HuH-7.5 (cell line): ENCODE measurements around the gene TMEM43.
A peak's percentile ranks its signal among the peaks of the same experiment; 100 is the strongest.

Experiments used
- DNase-seq: peaks from one replicate; pipeline ENCODE4 v3.0.0; 2011; ENCODE audit warnings: low spot score

Gene TMEM43

DNA sequence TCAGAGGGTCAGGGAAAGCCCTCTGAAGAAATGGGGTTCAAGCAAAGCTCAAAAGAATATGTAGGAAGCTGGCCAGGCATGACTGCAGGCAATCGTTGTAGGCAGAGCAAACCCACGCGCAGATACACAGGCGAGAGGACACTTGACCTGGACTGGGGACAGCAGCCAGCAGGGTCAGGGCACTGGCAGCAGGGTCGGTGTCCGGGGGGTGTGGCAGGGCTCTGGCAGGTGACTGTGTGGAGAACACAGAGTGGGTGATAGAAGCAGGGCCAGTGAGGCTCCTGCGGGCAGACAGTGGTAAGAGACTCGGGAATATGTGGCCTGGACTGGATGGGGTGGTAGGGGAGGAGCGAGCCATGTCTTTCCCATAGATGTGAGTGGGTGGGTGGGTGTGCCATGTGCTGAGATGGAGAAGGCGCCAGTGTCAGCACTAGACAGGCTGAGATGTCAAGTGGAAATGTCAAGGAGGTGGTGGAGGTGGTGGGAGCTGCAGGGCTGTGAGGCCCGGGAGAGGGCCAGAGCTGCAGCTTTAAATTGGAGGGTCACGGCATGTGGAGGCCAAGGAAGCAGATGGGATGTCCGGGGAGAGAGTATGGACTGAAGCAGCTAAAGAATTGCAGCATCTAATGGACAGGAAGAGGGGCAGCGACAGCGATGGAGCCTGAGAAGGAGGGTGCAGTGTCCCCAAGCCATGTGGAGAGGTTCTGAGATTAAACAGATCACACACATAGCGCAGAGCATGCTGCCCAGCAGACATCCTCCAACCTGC is 13.4 kb downstream of the TMEM43 start:
- no peak for DNase-seq

DNA sequence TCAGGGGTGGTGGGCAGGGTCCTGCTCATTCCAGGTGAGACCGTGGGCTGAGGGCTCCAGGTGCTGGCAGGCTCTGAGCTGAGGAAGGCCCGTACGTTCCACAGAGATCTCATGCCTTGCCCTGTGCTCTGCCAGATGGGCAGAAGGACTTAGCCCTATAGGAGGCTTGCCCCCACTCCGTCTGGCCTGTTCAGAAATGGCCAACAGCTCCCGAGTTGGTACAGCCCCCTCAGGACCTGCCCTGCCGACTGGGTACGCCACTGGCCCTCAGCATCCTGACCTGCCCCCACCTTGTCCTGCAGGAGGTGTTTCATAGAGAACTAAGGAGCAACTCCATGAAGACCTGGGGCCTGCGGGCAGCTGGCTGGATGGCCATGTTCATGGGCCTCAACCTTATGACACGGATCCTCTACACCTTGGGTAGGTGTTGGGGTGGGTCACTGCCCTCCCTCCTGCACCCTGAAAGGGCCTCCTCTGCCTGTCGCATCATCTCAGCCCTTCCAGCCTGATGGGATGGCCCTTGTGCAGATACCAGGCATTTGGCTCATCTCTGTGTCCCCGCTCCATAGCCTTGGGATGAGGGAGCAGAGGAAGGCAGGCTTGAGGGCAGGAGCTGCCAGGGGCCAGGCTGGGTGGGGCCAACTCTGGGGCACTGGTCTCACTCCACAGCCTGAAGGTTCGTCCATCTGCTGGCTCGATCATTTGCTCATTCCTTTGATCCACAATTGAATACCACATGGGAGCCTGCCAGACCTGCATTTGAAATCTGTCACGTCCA is 14.2 kb downstream of the TMEM43 start:
- DNase-seq = no peak

DNA sequence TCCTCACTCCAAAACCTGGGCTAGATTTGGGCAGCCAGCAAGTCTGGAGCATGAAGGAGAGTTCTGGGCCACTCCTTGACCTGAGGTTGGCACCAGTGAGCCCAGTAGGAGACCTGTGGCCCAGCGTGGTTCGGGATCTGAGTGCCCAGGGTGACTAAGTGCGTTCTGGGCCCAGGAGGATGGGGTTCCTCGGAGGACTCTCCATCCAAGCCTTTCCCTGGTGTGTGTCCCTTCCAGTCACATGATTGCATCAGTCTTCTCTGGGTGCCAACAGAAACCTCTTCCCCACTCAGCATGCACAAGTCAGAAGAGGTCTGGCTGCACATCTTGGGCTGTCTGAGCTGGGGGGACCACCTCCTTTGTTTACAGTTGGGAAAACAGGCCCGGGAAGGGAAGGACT is 14.9 kb downstream of the TMEM43 start:
- no peak for DNase-seq

DNA sequence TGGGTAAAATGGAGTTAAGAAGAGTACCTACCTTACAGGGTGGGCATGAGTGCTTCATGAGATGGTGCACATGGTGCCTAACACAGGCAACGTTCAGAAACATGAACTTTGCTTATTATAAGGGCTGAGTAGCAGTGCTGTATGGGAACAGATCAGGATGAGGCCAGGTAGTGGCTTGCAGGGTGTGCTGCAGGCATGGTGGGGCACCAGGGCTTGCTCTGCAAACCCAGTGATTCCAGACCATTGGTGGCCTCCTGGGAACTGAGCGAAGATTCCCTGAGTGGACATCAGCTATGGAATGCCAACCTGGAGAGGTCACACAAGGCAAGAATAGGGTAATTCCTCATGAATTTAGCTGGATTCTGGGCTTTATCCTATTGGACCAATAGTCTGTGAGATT is 15.8 kb downstream of the TMEM43 start:
- DNase-seq = no peak

DNA sequence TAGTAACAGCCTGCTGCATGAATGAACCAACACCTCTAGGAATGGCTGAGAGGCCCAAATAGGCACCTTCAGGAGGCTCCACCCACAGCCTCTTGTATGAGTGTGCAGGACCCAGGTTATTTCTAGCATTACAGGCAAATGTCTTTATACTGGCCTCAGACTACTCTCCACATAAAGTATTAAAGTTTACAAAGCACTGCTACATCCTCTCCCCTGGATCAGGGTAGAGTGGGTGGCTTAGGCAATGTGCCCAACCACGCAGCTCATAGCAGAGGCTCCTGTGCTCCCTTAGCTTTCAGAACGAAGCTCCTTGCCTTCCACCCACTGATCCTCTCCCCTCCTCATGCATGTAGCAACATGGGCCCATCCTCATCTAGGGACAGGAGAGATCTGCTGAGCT is 16.3 kb downstream of the TMEM43 start:
- no peak for DNase-seq

DNA sequence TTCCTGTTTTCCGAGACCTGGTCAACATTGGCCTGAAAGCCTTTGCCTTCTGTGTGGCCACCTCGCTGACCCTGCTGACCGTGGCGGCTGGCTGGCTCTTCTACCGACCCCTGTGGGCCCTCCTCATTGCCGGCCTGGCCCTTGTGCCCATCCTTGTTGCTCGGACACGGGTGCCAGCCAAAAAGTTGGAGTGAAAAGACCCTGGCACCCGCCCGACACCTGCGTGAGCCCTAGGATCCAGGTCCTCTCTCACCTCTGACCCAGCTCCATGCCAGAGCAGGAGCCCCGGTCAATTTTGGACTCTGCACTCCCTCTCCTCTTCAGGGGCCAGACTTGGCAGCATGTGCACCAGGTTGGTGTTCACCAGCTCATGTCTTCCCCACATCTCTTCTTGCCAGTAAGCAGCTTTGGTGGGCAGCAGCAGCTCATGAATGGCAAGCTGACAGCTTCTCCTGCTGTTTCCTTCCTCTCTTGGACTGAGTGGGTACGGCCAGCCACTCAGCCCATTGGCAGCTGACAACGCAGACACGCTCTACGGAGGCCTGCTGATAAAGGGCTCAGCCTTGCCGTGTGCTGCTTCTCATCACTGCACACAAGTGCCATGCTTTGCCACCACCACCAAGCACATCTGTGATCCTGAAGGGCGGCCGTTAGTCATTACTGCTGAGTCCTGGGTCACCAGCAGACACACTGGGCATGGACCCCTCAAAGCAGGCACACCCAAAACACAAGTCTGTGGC is 16.9 kb downstream of the TMEM43 start:
- no peak for DNase-seq

DNA sequence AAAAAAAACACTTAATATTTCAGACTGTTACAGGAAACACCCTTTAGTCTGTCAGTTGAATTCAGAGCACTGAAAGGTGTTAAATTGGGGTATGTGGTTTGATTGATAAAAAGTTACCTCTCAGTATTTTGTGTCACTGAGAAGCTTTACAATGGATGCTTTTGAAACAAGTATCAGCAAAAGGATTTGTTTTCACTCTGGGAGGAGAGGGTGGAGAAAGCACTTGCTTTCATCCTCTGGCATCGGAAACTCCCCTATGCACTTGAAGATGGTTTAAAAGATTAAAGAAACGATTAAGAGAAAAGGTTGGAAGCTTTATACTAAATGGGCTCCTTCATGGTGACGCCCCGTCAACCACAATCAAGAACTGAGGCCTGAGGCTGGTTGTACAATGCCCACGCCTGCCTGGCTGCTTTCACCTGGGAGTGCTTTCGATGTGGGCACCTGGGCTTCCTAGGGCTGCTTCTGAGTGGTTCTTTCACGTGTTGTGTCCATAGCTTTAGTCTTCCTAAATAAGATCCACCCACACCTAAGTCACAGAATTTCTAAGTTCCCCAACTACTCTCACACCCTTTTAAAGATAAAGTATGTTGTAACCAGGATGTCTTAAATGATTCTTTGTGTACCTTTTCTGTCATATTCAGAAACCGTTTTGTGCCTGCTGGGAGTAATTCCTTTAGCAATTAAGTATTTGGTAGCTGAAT is 17.9 kb downstream of the TMEM43 start:
- DNase-seq = no peak

DNA sequence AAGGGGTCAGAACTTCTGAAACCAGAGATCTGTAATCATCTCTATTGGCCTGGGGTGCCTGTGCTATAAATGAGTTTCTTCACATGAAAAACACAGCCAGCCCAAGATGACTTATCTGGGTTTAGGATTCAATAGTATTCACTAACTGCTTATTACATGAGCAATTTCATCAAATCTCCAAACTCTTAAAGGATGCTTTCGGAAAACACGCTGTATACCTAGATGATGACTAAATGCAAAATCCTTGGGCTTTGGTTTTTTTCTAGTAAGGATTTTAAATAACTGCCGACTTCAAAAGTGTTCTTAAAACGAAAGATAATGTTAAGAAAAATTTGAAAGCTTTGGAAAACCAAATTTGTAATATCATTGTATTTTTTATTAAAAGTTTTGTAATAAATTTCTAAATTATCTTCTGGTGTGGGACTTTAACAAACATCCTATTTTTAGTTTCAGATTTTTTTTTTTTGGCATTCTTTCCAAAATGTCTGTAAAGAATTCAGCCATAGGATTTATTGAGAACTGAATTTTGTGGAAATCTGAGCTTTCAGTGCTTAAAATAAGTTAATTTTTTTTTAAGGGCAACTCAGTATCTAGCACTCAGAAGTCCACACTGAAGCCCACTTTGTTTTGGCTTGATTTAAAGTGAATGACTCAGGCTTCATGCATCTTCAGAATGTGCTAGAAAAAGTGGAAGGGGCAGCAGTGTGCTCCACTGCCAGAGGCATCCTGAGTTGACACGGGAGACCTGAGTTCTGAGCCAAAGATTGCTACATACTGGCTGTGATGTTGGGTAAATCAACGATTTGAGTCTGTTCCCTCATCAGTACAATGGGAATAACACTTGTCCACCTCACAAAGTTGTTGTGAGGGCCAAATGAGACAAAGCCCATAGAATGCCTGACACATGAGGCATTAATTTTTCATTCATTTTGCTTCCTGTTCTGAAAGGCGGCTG is 18.7 kb downstream of the TMEM43 start:
- DNase-seq = no peak

DNA sequence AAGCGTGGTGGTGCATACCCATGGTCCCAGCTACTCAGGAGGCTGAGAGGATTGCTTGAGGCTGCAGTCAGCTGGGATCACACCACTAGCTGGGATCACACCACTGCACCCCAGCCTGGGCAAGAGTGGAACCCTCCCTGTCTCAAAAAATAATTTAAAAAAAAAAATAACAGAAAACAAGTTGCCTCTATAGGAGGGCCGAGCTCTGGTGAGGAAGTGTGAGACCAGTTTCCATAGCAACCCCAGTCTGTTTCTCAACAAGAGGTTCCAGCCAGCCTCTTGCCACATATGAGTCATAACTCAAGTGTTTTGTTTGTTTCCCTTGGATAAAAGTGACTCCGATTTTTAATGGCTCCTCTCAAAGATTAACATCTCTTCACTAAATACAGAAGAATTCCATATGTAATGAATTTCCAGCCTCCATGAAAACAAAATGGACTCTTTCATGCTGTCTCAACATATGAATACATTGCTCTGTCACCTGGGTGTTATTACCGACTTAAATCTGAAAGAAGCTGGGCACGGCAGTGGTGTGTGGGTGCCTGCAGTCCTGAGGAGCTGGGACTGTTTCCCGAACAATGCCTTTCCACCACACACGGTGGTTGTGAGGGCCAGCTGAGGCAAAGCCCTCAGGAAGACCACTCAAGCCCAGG is 19.7 kb downstream of the TMEM43 start:
- peak; percentile 92 for DNase-seq

DNA sequence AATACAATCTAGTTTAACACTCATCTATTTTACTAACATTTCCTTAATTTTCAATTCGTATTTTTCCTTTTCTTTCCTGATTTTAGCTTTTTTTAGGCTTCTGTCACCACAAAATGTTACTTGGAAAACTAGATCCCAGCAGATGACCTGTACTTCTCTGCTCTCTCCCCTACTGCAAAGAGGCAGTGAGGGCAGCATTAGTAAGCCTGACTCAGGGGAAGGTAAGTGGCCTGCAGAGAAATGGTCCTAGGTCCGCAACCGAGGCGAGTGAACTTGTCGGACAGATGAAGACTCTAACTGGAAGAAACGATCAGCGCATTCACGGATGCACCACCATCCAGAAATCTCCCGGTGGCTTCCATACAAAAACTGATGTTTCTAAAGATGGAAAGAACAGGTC is 20.4 kb downstream of the TMEM43 start:
- no peak for DNase-seq

DNA sequence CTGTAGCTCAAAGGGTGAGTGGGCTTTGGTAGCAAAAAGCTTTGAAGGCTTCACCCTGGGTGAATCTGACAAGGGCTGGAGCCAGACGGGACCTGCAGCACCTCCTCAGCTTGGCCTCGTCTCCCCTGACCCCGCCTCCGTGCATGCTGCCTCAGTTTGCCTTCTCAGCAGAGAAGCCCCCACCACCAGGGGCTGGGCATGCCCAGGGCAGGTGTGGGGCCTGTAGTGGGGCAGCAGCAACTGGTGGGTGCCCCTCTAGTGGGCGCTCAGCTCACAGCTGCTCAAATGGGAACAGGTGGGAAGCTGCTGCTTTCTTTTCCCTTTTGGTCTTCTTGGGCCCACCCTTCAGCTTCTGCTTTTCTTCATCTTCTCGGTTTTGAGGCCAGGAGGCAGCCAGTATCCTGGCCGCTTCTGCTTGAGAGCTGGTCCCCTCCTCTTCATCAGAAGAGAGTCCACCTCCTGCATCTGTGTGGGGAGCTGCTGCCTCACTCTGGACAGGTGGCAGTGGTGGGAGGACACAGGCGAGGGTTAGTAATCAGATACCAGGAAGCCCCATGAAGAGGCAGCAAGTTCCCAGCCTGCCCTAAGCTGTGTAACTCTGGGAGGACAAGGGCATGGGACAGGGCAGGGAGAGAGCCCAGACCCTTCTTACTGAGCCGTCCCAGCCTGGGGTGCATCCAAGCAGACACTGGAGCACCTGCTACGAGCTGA is 21.0 kb downstream of the TMEM43 start:
- no peak for DNase-seq

DNA sequence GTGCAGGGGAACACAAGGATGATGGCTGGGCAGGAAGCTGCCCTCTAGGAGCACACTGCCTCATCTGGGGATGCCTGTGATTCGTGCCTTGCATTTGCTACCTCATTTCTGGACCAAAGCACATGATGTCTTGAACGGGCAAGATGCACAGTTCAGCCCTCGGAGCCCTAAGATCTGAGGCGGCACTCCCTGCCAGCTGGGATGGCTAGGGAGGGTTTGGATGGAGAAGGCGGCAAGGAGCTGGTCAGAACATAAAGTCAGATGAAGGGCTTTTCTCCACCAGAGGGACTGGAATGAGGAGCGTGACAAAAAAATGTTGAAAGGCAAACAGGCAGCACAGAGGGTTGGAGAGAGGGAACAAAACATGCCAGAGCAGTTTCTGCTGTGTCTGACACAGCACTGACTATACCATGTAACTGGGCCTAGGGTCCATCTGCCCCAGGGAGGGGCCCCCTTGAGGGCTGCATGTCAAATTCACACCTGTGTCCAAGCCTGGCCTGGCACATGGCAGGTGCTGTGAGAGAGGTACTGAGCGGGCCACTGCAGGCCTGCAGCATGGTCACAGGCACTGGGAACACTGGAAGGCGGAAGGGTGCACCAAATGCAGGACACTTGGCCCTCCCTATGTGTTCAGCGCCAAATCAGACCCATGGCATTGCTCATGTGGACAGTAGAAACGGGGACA is 21.7 kb downstream of the TMEM43 start:
- DNase-seq = no peak

DNA sequence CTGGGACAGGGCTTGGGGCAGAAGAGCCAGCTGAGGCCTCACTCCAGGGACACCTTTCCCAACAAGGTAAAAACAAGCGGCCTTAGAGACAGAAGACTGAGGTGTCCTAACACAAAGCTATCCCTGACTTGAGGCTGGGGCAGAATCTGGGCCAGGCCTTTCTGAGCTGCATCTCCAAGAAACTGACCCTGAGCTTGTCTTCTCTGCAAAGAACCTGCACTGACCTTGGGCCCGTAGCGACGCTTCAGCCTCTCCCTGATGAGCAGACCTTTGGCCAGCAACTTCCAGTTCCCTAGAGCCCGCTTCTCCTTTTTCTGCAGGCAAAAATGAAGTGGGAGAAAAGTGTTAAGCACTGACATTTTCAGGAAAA is 22.2 kb downstream of the TMEM43 start:
- no peak for DNase-seq

DNA sequence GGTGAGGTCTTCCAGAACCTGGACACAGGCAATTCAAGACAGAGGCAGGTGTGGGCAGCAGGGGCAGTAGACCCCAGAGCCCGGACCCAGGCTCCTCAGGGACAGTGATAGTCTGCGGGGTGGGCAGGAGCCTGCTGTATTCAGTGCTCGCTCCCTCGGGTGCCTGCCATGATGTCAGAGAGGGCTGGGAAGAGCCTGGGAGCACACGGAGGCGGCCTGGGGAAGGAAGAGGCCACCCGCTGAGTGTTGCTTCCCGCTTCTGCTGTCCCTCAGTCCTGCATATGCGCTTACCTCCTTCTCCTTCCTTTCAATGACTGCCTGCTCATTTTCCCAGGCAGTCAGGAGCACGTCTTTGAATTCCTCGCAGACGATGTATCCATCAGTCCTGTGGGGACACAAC is 22.8 kb downstream of the TMEM43 start:
- DNase-seq = no peak

DNA sequence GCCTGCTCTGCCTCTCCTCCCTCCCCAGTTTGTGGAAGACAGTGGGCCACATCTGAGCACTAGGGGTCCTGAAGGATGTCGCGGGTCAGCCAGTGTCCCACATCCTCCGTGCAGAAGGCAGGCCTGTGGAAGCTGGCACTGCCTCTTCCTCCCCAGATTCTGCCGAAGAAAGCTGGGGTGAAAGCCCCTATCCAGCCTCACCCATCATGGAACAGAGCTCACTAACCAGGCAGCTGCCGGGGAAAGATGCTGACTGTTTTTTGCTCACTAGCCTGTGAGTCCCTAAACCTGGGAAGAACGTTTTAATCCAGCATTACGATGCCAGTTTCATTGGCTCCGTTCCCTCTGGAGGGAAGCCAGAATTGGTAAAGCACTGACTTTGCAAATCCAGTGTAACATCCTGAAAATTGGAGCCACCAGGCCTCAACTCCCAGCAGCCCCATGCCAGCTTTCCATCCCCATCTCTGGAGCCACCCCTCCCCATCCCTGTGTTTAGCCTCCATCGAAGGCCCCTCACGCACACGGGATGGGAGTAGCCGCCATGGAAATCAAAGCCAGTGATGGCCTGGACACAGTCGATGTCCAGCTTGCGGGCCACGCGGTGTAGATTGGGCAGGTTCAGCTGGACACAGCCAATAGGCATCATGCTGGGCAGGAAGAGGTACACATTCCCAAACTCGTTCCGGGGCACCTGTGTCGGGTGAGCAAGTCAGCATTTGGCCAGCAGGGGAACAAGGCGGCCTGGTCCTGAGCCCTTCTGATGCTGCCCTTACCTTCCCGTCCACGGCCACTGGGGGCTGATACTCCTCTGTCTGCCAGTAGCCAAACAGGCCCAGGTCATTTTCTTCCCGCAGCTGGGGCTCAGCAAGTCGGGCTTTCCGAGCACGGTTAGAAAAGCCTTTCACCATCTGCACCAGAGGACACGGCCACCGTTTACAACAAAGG is 23.5 kb downstream of the TMEM43 start:
- peak; percentile 54 for DNase-seq

DNA sequence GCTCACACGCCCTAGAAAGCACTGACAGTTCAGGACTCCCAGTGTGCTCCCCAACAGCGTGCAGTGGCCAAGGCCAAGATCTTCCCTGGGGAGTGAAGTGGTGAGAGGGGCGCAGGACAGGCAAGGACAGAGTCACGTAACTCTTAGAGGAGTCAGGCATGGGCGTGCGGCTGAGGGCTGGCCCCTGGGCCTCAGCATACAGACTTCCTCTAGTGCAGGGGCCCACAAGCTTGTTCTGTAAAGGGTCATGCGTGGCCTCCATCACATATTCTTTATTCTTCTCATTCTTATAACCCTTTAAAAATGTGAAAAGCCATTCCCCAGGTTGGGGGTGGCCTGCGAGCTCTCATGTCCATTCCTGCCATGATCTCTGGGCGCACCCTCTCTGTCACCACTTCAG is 25.2 kb downstream of the TMEM43 start:
- no peak for DNase-seq

DNA sequence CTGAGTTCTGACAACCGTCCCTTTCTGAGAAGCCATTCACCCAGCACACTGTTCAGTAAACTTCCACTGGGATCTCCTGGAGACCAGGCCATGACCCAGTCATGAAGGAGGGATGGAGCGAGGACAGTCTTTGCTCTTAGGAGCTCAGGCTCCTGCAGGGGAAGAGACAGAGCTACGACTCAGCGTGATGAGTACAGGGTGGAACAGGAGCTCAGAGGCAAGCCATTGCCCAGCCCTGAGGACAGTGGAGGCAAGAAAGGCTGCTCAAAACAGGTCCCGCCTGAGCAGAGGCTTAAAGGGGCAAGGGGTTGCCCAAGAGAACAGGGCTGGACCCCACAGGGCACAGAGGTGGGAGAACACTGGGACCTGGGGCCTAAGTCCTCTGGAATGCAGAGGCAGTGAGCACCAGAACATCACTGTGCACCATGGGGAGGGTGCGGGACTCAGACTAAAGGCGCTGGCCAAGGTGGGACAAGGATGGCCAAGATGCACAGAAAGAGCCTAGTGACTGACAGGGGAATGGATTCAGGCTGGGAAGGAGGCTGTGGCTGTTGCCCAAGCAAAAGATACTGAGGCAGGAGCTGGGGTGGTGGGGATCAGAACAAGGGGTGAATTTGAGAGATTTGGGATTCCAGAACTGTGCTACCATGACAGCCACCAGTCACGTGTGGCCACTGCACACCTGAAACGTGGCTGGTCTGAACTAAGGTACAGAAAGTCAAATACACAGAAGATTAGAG is 25.8 kb downstream of the TMEM43 start:
- DNase-seq = no peak
